HUES6 (cell line): ENCODE data around the gene OCA2.

ENCODE experiments used
- H3K27ac ChIP-seq: 2 replicates; pipeline ENCODE4 v1.7.0; 2013; ENCODE audit warnings: low read depth, mild to moderate bottlenecking, low read length, inconsistent platforms
- H3K27me3 ChIP-seq: 2 replicates; pipeline ENCODE4 v1.6.1; 2013; ENCODE audit warnings: low read length; ENCODE audit not compliant: control insufficient read depth, insufficient read depth
- H3K36me3 ChIP-seq: 2 replicates; pipeline ENCODE4 v1.6.1; 2013; ENCODE audit warnings: low read length; ENCODE audit not compliant: control insufficient read depth, insufficient read depth
- H3K4me1 ChIP-seq: 2 replicates; pipeline ENCODE4 v1.6.1; 2013; ENCODE audit warnings: low read length; ENCODE audit not compliant: control insufficient read depth, insufficient read depth
- H3K4me3 ChIP-seq: 2 replicates; pipeline ENCODE4 v1.5.1; 2013; ENCODE audit warnings: low read depth, low read length
- H3K9ac ChIP-seq: one replicate; pipeline ENCODE4 v1.6.1; 2013; ENCODE audit warnings: mild to moderate bottlenecking, low read length
- H3K9me3 ChIP-seq: 2 replicates; pipeline ENCODE4 v1.6.1; 2013; ENCODE audit warnings: low read depth, low read length; ENCODE audit not compliant: control insufficient read depth, insufficient read depth

OCA2 gene

GRCh38 chr15:27933562-27933961, 165.6 kb downstream of the OCA2 start:
- Histone ChIP-seq H3K27ac (no peak overlapping the region), H3K27me3 (no peaks in the 10 kb centered on the region), H3K4me1 (no peaks in the 10 kb centered on the region; the same call in 1 of the 2 replicates), H3K9ac (no peak overlapping the region), H3K4me3 (no peak overlapping the region), H3K36me3 (no peaks in the 10 kb centered on the region), H3K9me3 (peaks cover 16% of the 10 kb centered on the region)

GRCh38 chr15:27932600-27932999, 166.5 kb downstream of the OCA2 start:
- Histone ChIP-seq H3K27me3 (no peaks in the 10 kb centered on the region), H3K4me1 (no peaks in the 10 kb centered on the region), H3K4me3 (no peak overlapping the region), H3K27ac (no peak overlapping the region), H3K9me3 (peaks cover 16% of the 10 kb centered on the region), H3K36me3 (no peaks in the 10 kb centered on the region), H3K9ac (no peak overlapping the region)

GRCh38 chr15:27928386-27928785, 170.7 kb downstream of the OCA2 start:
- H3K27ac ChIP-seq: no peak overlapping the region
- H3K27me3 ChIP-seq: no peaks in the 10 kb centered on the region
- H3K4me3 ChIP-seq: no peak overlapping the region
- no peak overlapping the region for H3K9ac ChIP-seq
- H3K9me3 ChIP-seq: peaks cover 14% of the 10 kb centered on the region
- no peaks in the 10 kb centered on the region for H3K4me1 ChIP-seq
- H3K36me3 ChIP-seq: no peaks in the 10 kb centered on the region

- H3K9ac ChIP-seq: no peak overlapping the region
- H3K36me3 ChIP-seq: no peaks in the 10 kb centered on the region
- H3K27me3 ChIP-seq: no peaks in the 10 kb centered on the region
- H3K9me3 ChIP-seq: peaks cover 3% of the 10 kb centered on the region; the same call in 1 of the 2 replicates
- no peak overlapping the region for H3K4me3 ChIP-seq
- H3K4me1 ChIP-seq: no peaks in the 10 kb centered on the region
- no peak overlapping the region for H3K27ac ChIP-seq
Observed at GRCh38 chr15:27912283-27912682, 186.8 kb downstream of the OCA2 start.

- Histone ChIP-seq H3K4me1 (no peaks in the 10 kb centered on the region), H3K36me3 (no peaks in the 10 kb centered on the region), H3K27me3 (no peaks in the 10 kb centered on the region), H3K27ac (no peak overlapping the region), H3K9me3 (0 out of 2 replicates have a peak, but pooled peaks cover 3% of the 10 kb centered on the region), H3K4me3 (no peak overlapping the region), H3K9ac (no peak overlapping the region)
Observed at GRCh38 chr15:27906802-27907201, 192.3 kb downstream of the OCA2 start.

GRCh38 chr15:27903405-27903804, 195.7 kb downstream of the OCA2 start:
- H3K9ac ChIP-seq: no peak overlapping the region
- H3K27me3 ChIP-seq: no peaks in the 10 kb centered on the region
- no peaks in the 10 kb centered on the region; the same call in 1 of the 2 replicates for H3K4me1 ChIP-seq
- no peak overlapping the region for H3K4me3 ChIP-seq
- H3K27ac ChIP-seq: no peak overlapping the region
- H3K36me3 ChIP-seq: no peaks in the 10 kb centered on the region
- peaks cover 3% of the 10 kb centered on the region; the same call in 1 of the 2 replicates for H3K9me3 ChIP-seq

- Histone ChIP-seq H3K36me3 (no peaks in the 10 kb centered on the region), H3K9me3 (peaks cover 7% of the 10 kb centered on the region), H3K4me3 (no peak overlapping the region), H3K27ac (no peak overlapping the region), H3K9ac (no peak overlapping the region), H3K27me3 (no peaks in the 10 kb centered on the region), H3K4me1 (no peaks in the 10 kb centered on the region; the same call in 1 of the 2 replicates)
Observed at GRCh38 chr15:27902680-27903385, 196.3 kb downstream of the OCA2 start.

- Histone ChIP-seq H3K27me3 (no peaks in the 10 kb centered on the region), H3K36me3 (no peaks in the 10 kb centered on the region), H3K9me3 (peaks cover 20% of the 10 kb centered on the region), H3K4me3 (no peak overlapping the region), H3K9ac (no peak overlapping the region), H3K4me1 (no peaks in the 10 kb centered on the region; the same call in 1 of the 2 replicates), H3K27ac (no peak overlapping the region)
Observed at GRCh38 chr15:27899583-27900285, 199.4 kb downstream of the OCA2 start.

- Histone ChIP-seq H3K9ac (no peak overlapping the region), H3K36me3 (no peaks in the 10 kb centered on the region), H3K4me1 (no peaks in the 10 kb centered on the region; the same call in 1 of the 2 replicates), H3K9me3 (peaks cover 35% of the 10 kb centered on the region), H3K27ac (no peak overlapping the region), H3K4me3 (no peak overlapping the region), H3K27me3 (no peaks in the 10 kb centered on the region)
Observed at GRCh38 chr15:27897481-27897880, 201.6 kb downstream of the OCA2 start.

GRCh38 chr15:27894645-27895044, 204.5 kb downstream of the OCA2 start:
- no peaks in the 10 kb centered on the region; the same call in 1 of the 2 replicates for H3K4me1 ChIP-seq
- H3K4me3 ChIP-seq: no peak overlapping the region
- H3K9ac ChIP-seq: no peak overlapping the region
- peaks cover 47% of the 10 kb centered on the region for H3K9me3 ChIP-seq
- no peaks in the 10 kb centered on the region for H3K36me3 ChIP-seq
- no peaks in the 10 kb centered on the region for H3K27me3 ChIP-seq
- H3K27ac ChIP-seq: no peak overlapping the region

GRCh38 chr15:27889258-27889657, 209.9 kb downstream of the OCA2 start:
- H3K9me3 ChIP-seq: peaks cover 51% of the 10 kb centered on the region
- no peak overlapping the region for H3K4me3 ChIP-seq
- no peaks in the 10 kb centered on the region for H3K27me3 ChIP-seq
- H3K36me3 ChIP-seq: no peaks in the 10 kb centered on the region
- H3K27ac ChIP-seq: no peak overlapping the region
- H3K4me1 ChIP-seq: no peaks in the 10 kb centered on the region
- no peak overlapping the region for H3K9ac ChIP-seq
